Ovary (tissue), 3 donors: ENCODE data around the gene ZNG1A.

Experiments used
- EP300 ChIP-seq: sonication (generic); formaldehyde crosslinking; IDR thresholded peaks from one replicate; pipeline ENCODE4 v1.6.1; 2017; ENCODE audit warnings: antibody characterized with exemption
- TF ChIP-seq, protein P1 (sequence below), 3 donors: fragments of 450-650 bp in 2 of 3; fragments of 200-600 bp in 1 of 3; IDR thresholded peaks; one replicate each; pipeline versions ENCODE4 v1.5.1 to v1.8.0; 2016 to 2022; ENCODE audit warnings: antibody characterized with exemption in 3 of 3, mild to moderate bottlenecking in 1 of 3
- donor health status: DM: no; HTN: no; CAD: no.

- TF ChIP-seq EP300, result no peak
- TF ChIP-seq, protein P1, sequence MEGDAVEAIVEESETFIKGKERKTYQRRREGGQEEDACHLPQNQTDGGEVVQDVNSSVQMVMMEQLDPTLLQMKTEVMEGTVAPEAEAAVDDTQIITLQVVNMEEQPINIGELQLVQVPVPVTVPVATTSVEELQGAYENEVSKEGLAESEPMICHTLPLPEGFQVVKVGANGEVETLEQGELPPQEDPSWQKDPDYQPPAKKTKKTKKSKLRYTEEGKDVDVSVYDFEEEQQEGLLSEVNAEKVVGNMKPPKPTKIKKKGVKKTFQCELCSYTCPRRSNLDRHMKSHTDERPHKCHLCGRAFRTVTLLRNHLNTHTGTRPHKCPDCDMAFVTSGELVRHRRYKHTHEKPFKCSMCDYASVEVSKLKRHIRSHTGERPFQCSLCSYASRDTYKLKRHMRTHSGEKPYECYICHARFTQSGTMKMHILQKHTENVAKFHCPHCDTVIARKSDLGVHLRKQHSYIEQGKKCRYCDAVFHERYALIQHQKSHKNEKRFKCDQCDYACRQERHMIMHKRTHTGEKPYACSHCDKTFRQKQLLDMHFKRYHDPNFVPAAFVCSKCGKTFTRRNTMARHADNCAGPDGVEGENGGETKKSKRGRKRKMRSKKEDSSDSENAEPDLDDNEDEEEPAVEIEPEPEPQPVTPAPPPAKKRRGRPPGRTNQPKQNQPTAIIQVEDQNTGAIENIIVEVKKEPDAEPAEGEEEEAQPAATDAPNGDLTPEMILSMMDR (IDR thresholded peaks at IDR 0.05), result no peak
Observed at GRCh38 chr9:219670-220365, 41.0 kb upstream of the ZNG1A start.
